H1 (cell line): ENCODE measurements around the gene CCDC148. TPM values are rescaled to one million over a fixed set of nuclear protein-coding genes. Genes with fewer than 3 reads are reported as not detected.

Source experiments
- ATF2 ChIP-seq: IDR thresholded peaks from 2 replicates; pipeline ENCODE4 v1.6.1; 2012; ENCODE audit warnings: low read length, inconsistent platforms
- CEBPB ChIP-seq: IDR thresholded peaks from 2 replicates; pipeline ENCODE4 v1.6.1; 2012; ENCODE audit warnings: low read depth, low read length
- EGR1 ChIP-seq: IDR thresholded peaks from 2 replicates; pipeline ENCODE4 v1.6.1; 2011; ENCODE audit warnings: low read depth, low read length, borderline replicate concordance
- POLR2A ChIP-seq, 2 experiments: IDR thresholded peaks; 1 replicate in 1 of 2; 2 replicates in 1 of 2; pipeline ENCODE4 v1.6.1; 2011; ENCODE audit warnings: low read depth in 2 of 2, low read length in 2 of 2, mild to moderate bottlenecking in 2 of 2; ENCODE audit errors: control extremely low read depth in 1 of 2
- POU5F1 ChIP-seq: IDR thresholded peaks from 2 replicates; pipeline ENCODE4 v1.6.1; 2011; ENCODE audit warnings: low read depth, mild to moderate bottlenecking, low read length, moderate library complexity
- SIRT6 ChIP-seq: IDR thresholded peaks from one replicate; pipeline ENCODE4 v1.7.1; 2012; ENCODE audit warnings: low read length, inconsistent platforms
- SUZ12 ChIP-seq: fragments of 200-600 bp; sonication (generic); IDR thresholded peaks from 2 replicates; pipeline ENCODE4 v1.6.1; 2012; ENCODE audit warnings: mild to moderate bottlenecking, inconsistent platforms, low read length, moderate library complexity, mixed read lengths
- TBP ChIP-seq: IDR thresholded peaks from 2 replicates; pipeline ENCODE4 v1.6.1; 2011; ENCODE audit warnings: low read depth, low read length, improper control_type of control experiment
- polyA plus RNA-seq, 7 experiments: library from polyadenylated mRNA; depleted of rRNA in 3 of 7; stranded (reverse) in 5 of 7; unstranded in 2 of 7; fragments of >200 nt in 5 of 7; fragments of 200-250 nt in 2 of 7; gene quantifications; 1 replicate in 5 of 7; 2 replicates in 1 of 7; 4 replicates in 1 of 7; pipeline versions ENCODE4 v1.2.1 to v1.2.3, GENCODE V29; 2011 to 2013; ENCODE audit warnings: missing spikeins in 2 of 7, mixed read lengths in 2 of 7
- total RNA-seq: library from RNA; stranded (reverse); fragmentation: NEBNext Ultra II Directional; extraction: Animal tissue kit (Norgen Biotek cat#: 25700); gene quantifications from 2 replicates; pipeline ENCODE4 v1.2.1, GENCODE V29; 2021

CCDC148 gene
- total and polyA plus RNA-seq, 2 of the 8 experiments (the other 6 are each of a cell fraction or from before 2014, with no cell fraction given), result 0.45 to 1.3 TPM

DNA sequence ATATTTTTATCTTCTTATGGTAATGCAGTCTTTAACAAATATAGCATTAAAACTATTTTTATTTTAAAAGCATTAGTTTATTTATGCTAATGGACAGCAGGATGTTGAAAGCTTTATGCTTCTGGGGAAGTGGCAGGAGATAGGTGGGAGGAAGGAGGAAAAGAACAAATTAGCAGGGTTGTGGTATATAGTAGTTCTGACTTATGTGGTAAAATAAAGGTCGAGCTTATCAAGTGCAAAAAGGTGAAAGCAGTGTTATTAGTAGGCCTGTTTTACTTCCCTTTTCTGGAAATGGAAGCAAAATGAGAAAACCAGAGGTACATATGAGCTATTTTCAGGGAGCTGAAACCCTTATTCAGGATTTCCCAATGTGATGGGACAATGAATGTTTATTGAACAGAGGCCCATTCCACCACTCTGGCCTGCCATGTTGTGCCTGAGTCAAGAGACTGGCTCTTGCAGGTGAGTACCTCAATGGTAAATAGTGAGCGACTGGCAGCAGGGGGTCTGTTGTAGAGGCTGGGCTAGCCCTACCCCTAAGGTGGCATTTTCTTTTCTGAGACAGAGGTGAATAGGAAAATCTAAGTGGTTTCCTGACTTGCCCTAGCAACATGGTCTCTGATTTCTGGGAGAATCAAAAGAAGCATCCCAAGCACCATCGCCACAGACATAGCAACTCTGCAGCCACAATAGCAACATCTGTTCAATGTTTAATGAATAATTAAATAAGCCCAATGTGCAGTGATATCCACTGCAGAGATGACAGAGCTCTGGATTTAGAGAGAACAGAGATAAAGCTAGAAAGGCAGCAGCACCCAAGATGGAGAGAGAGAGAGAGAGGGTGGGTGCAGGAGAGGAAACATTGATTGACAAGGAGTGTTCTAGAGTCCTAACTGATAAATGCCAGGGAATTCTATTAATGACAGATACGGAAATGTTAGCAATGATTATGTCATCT, 235.2 kb downstream of the CCDC148 start (continued):
- no peak for TF ChIP-seq SIRT6
- no peak for TF ChIP-seq POLR2A (IDR thresholded peaks at IDR 0.05; ENCODE audit: control extremely low read depth in 1 of 2, low read depth in 2 of 2, low read length in 2 of 2)
- no peak for TF ChIP-seq POU5F1
- TF ChIP-seq SUZ12, result no peak
- TF ChIP-seq CEBPB, result no peak
- no peak for TF ChIP-seq ATF2
- no peak for TF ChIP-seq EGR1
- TF ChIP-seq TBP, result no peak
